ENCODE data around the gene RBM12.

GRCh38 chr20:35669221-35669620 lies 4.5 kb upstream of the RBM12 start:
- TF ChIP-seq CTCF (IDR thresholded peaks at IDR 0.05; ENCODE audit: poor library complexity, severe bottlenecking) (no peak), REST (IDR thresholded peaks at IDR 0.05; ENCODE audit: borderline replicate concordance) (no peak), TAF1 (IDR thresholded peaks at IDR 0.05; ENCODE audit: low read depth) (no peak), RAD21 (conservative IDR thresholded peaks at IDR 0.05) (no peak), POLR2AphosphoS5 (IDR thresholded peaks at IDR 0.05) (no peak), EP300 (conservative IDR thresholded peaks at IDR 0.05; ENCODE audit: poor library complexity, severe bottlenecking) (no peak), EZH2 (IDR thresholded peaks at IDR 0.05; ENCODE audit: borderline replicate concordance, insufficient read depth, low read length, poor library complexity, severe bottlenecking) (no peak), MXI1 (conservative IDR thresholded peaks at IDR 0.05; ENCODE audit: poor library complexity, severe bottlenecking) (no peak), SMC3 (conservative IDR thresholded peaks at IDR 0.05; ENCODE audit: poor library complexity) (no peak)

All from neural cell (in vitro differentiated cells).